ACHN (cell line): ENCODE measurements around the gene HAX1.
A peak's percentile ranks its signal among the peaks of the same experiment; 100 is the strongest.
"Not testable (repeated sequence)": the region's sequence is repeated elsewhere in the genome, so short reads cannot be mapped to it uniquely, and the experiment has no call there.

ENCODE experiments used
- DNase-seq: peaks from one replicate; pipeline ENCODE4 v3.0.0-alpha.2; 2015
- in situ Hi-C: cut with HindIII; loops from 2 replicates; pipeline ENCODE4 v1.10.0; 2017; ENCODE audit warnings: low sequenced_read_pairs, low pct_ligation_motif_present, low pct_unique_long_range_greater_than_20kb

HAX1 gene

DNA sequence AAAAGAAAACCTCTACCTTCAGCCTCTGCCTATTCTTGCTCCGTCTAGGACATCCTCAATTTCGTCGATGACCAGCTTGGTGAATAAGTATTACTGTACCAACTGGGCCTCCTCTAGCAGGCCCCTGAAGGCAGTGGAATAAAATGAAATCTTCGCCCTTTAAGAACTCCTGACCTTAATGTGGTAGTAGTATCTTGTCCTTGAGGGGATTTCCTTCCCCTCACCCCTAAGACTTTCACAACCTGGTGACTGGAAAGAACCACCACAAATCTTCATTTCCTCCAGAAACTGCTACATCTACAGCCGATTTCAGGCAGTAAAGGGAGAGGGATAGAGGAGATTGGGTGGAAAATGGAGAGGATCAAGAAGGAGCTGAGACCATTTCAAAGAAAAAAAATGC is 1.6 kb upstream of the HAX1 start:
- no peak for DNase-seq
- in situ Hi-C loops: no loop called here

DNA sequence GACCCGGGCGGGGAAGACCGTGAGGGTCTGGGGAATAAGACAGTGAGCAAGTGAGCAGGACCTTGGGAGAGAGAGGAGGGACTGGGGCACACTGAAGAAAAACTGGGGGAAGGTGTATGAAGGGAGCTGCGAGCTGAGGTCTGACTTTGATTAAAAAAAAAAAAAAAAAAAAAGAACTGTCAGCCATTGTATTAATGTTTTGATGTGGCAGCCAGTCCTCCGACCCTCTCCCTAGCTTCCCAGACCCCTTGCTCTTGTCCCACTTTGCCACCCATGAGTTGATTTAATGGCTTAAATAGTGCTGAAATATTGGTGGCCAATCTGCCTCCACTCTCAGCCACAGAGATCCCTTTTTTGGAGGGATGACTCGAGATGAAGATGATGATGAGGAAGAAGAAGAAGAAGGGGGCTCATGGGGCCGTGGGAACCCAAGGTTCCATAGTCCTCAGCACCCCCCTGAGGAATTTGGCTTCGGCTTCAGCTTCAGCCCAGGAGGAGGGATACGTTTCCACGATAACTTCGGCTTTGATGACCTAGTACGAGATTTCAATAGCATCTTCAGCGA is 652 bp downstream of the HAX1 start:
- in situ Hi-C loops: no loop called here

DNA sequence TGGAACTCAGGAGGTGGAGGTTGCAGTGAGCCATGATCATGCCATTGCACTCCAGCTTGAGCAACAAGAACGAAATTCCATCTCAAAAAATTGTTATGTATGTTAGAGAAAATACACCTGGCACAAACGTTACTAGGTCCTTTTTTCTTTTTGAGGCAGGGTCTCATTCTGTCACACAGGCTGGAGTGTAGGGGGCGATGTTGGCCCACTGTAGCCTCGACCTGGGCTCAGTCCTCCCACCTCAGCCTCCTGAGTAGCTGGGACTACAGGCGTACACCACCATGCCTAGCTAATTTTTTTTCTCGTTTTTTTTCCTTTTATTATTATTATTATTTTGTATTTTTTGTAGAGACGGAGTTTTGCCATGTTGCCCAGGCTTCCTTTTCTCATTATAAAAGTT is 4.4 kb downstream of the HAX1 start:
- no peak for DNase-seq
- in situ Hi-C loops: no loop called here

More for the DNA sequence above, 652 bp downstream of the HAX1 start:
- no peak for DNase-seq

DNA sequence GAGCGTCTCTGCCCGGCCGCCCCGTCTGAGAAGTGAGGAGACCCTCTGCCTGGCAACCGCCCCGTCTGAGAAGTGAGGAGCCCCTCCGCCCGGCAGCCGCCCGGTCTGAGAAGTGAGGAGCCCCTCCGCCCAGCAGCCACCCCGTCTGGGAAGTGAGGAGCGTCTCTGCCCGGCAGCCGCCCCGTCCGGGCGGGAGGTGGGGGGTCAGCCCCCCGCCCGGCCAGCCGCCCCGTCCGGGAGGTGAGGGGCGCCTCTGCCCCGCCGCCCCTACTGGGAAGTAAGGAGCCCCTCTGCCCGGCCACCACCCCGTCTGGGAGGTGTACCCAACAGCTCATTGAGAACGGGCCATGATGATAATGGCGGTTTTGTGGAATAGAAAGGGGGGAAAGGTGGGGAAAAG is 15.2 kb downstream of the HAX1 start:
- DNase-seq, in situ Hi-C loops: not testable (repeated sequence)

DNA sequence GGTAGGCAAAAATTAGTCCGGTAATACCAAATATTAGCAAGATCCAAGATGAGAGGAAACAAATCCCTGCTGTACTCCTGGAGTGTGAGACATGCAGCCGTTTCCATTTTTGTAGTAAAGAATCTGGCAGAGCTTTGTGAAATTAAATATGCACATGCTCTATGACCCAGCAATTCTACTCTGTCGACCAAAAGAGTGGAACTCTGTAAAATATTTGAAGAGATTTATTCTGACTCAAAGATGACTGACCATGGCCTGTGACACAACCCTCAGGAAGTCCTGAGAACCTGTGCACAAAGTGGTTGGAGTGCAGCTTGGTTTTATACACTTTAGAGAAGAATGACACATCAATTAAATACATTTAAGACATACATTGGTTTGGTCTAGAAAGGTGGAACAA is 16.2 kb downstream of the HAX1 start:
- no peak for DNase-seq
- in situ Hi-C loops: no loop called here

DNA sequence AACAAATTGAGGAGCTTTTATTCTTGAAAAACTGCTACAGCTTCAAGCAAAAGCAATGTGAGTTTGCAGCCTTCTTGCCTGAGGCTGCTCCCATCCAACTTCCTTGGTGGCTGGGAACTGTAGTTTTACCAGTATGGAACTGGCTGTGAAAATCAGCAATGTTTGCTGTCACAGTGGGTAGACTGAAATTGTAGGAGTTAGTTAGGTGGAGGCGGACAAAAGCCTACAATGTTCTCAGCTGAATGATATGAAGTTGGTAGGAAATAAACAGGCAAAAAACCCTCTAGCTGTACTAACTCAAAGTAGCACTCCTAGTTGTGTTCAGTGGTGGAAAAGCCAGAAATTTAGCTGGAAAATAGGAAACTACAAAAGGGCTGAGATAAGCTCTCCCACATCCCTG is 18.5 kb downstream of the HAX1 start:
- no peak for DNase-seq
- in situ Hi-C loops: no loop called here

DNA sequence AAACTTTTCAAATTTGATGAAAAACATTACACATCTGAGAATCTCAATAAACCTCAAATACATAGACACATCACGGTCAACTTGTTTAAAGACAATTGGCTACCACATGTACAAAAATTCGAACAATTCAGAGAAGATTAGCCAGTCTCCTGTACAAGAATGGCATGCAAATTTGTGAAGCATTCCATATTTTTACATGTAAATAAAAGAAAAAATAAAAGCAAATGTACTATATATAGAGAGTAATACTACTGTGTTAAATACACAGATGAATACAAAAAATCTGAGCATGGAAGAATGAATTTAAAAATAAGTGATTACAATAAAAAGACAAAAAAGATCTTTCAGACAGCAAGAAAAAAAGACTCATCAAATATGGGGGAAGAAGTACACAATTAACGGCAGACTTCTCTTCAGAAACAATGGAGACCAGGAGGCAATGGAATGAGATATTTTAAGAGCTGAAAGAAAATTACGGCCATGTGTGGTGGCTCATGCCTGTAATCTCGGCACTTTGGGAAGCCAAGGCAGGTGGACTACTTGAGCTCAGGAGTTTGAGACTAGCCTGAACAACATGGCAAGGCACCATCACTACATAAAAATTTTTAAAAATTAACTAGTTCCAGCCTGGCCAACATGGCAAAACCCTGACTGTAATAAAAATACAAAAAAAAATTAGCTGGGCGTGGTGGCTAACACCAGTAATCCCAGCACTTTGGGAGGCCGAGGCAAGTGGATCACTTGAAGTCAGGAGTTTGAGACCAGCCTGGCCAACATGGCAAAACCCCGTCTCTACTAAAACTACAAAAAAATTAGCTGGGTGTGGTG is 23.2 kb downstream of the HAX1 start:
- in situ Hi-C loops: no loop called here

DNA sequence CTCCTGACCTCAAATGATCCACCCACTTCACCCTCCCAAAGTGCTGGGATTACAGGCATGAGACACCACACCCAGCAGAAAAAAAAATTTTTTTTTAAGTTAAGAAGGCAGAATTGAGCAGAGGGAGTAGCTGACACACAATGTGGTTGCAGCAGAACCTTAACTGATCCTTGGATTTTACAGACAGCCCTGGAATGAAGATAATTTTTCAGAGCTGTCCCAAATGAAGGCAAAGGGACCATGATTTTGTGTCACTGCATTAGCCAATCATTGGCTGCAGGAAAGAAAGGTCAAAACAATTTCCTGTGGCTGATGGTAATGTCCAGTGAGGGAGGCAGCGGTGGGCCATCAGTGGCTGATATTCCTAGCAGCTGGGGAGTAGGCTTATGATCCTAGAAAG is 29.2 kb downstream of the HAX1 start:
- no peak for DNase-seq
- in situ Hi-C loops: no loop called here

More for the DNA sequence above, 23.2 kb downstream of the HAX1 start:
- DNase-seq: peak; percentile 20

DNA sequence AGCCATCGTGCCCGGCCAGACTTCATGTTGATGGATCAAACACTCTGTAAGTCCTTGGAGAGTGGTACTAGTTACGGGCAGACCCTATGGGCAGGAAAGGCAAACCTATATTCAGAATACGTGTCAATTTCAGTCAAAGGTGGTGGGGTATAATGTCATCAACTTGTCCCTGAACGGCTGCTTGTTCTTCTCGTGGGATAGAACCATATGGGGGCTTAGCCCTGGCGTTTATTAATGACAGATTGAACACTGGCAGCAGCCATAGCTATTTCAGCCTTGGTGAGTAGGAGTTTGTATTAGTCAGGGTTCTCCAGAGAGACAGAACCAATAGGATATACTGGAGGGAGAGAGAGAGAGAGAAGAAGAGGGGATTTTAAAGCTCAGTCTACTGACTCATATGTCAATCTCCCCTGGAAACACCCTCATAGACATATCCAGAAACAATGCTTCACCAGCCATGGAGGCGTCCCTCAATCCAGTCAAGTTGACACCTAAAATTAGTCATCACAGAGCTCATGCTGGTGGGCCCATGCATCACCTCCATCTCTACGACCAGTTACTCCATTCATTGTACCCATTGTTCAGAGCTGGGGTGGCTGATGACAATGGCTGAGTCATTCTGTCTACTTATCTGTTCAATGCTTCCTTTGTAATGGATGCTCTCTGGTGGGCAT is 32.4 kb downstream of the HAX1 start:
- DNase-seq: no peak
- in situ Hi-C loops: no loop called here

DNA sequence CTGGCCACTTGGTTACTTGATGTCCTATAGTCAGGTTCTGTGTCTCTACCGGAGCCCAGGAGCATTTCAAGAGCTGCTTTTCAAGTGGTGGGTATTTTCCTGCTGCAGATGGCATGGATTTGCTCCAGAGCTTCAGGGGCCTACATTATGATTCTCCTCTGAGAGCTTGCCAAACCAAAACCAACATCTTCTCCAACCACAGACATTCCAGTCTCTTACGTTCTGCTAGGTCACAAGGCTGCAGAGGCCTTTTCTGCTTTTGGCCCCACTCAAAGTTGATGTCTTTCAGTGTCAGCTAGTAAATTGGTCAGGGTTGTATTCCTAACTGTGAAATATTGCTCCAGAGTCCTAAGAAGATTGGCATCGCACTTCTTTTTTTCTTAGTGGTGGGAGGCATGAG is 33.7 kb downstream of the HAX1 start:
- in situ Hi-C loops: no loop called here
- DNase-seq: no peak

DNA sequence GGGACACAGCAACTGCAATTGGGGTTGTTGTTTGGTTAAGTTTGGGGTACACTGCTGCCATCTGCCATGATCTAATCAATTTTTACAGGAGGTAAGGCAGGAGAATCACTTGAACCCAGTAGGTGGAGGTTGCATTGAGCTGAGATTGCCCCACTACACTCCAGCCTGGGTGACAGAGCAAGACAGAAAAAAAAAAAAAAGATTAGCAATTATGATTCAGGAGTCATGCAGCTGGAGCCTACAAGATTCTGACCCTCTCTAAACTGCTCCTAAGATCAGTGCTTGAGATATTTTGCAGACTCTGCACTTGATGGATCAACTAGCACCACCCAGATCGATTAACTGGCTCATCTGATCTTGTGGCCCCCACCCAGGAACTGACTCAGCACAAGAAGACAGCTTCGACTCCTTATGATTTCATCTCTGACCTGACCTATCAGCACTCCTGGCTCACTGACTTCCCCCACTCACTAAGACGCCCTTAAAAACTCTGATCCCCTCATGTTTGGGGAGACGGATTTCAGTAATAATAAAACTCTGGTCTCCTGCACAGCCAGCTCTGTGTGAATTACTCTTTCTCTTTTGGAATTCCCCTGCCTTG is 35.3 kb downstream of the HAX1 start:
- DNase-seq, in situ Hi-C loops: not testable (repeated sequence)

DNA sequence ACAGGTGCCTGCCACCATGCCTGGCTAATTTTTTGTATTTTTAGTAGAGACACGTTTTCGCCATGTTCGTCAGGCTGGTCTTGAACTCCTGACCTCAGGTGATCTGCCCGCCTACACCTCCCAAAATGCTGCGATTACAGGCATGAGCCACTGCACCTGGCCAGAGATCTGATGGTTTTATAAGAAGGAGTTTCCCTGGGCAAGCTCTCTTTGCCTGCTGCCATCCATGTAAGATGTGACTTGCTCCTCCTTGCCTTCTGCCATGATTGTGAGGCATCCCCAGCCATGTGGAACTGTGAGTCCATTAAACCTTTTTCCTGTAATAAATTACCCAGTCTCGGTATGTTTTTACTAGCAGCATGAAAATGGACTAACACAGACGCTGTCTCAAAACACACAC is 36.7 kb downstream of the HAX1 start:
- DNase-seq, in situ Hi-C loops: not testable (repeated sequence)

DNA sequence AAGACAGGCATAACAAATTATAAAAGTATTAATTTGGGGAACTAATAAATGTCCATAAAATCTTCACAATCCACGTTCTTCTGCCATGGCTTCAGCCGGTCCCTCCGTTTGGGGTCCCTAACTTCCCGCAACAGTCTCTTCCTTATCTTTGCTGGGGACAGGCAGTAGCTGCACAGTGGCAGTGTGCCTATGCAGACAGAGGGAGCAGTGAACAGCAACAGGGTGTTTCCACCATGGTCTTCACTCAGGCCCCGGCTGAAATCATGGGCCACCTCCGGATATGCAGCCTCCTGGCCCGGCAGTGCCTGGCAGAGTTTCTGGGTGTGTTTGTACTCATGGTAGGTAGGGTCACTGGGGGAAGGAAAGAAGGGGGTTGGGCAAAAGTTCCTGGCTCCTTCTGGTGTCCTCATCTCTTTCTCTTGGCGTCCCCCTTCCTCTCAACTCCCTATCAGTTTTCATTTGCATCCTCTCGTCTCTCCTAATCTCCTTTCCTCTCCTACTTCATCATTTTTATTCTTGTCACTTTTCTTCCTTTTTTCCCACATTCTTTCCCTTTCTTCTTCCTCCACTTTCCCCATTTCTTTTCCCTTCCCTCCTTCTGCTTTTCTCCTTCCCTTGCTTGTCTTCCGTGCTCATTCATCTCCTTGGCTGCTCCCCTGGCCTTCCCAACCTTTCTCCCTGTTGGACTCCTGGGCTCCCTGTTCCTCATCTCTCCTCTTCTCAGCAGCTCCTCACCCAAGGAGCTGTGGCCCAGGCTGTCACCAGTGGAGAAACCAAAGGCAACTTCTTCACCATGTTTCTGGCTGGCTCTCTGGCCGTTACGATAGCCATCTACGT is 40.0 kb downstream of the HAX1 start:
- DNase-seq, in situ Hi-C loops: not testable (repeated sequence)

DNA sequence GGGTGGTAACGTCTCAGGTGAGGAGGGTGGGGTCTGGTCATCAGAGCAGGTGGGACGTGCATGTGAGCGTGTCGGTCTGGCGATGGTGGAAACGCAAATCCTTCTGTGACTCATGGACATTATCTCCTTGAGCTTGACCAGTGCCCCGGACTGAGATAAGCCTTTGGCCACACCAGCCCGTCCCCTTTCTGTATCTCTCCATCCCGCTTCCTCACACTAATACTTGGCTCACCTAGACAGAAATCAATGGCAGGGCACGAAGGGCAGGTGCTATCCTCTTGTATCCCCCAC is 40.6 kb downstream of the HAX1 start:
- in situ Hi-C loops: no loop called here
- DNase-seq: no peak

DNA sequence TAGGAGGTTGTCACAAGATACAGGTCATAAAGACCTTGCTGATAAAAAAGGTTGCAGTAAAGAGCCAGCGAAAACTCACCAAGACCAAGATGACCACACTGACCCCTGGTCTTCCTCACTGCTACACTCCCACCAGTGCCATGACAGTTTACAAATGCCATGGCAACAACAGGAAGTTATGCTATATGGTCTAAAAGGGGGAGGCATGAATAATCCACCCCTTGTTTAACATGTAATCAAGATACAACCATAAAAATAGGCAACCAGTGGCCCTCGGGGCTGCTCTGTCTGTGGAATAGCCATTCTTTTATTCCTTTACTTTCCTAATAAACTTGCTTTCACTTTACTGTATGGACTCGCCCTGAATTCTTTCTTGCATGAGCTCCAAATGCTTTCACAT is 41.8 kb downstream of the HAX1 start:
- in situ Hi-C loops, DNase-seq: not testable (repeated sequence)

DNA sequence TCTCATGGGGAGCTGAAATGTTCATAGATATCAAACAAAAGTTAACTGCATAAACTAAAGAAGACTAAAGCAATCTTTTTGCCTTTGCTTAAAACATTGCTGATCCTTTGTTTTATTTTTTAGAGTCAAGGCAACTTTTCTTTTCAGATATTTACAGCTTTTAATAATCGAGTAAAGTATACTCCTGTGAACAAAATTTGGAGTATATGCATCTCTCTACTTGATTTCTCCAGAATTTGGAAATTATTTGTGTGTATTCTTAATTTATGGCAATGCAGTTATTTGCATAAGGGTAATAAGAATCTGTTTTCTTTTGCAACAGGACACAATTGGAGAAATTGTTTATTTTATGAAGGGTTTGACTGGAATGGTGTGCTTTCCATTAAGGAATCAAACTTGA is 44.3 kb downstream of the HAX1 start:
- no peak for DNase-seq
- in situ Hi-C loops: no loop called here

DNA sequence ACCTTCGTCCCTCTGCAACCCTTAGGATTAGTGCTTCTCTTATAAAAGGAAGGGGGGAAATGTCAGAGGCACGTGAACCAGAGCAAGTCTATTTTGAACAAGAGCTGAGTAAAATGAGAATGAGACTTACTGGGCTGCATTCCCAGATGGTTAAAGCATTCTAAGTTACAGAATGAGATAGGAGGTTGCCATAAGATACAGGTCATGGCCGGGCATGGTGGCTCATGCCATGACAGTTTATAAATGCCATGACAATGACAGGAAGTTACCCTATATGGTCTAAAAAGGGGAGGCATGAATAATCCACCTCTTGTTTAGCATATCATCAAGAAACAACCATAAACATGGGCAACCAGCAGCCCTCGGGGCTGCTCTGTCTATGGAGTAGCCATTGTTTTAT is 46.0 kb downstream of the HAX1 start:
- in situ Hi-C loops: no loop called here
- no peak for DNase-seq

DNA sequence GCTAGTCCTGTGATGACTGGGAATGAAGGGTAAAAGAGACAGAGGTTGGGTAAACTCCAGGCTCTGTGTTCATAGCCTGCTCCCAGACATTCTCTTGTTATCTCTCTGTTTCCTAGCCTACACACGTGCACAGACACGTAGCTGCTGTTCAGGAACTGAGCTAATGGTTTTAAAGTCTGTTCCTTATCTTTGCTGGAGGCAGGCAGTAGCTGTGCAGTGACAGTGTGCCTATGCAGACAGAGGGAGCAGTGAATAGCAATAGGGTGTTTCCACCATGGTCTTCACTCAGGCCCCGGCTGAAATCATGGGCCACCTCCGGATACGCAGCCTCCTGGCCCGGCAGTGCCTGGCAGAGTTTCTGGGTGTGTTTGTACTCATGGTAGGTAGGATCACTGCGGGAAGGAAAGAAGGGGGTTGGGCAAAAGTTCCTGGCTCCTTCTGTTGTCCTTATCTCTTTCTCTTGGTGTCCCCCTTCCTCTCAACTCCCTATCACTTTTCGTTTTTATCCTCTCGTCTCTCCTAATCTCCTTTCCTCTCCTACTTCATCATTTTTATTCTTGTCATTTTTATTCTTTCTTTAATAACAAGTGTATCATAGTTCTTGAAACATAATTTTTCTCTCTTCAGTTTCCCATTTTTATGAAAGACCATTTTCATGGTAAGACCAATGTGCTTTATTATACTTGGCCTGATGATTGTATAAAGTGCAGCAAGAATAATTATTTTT is 48.6 kb downstream of the HAX1 start, which contains the start of gene AQP10:
AQP10 (plus strand) TSS at position 212 of the 727 bp plus-strand sequence; CDS start at position 275, 63 bp downstream.
- in situ Hi-C loops: no loop called here

More for the DNA sequence above, 48.6 kb downstream of the HAX1 start, which contains the start of gene AQP10:
- DNase-seq: no peak
